ENCODE results near the gene CAPN5. TPM values are rescaled to one million over a fixed set of nuclear protein-coding genes. Genes with fewer than 3 reads are reported as not detected.

Gene CAPN5
- total RNA-seq, 1 donor from 2014 or later, result 7.4 TPM

DNA sequence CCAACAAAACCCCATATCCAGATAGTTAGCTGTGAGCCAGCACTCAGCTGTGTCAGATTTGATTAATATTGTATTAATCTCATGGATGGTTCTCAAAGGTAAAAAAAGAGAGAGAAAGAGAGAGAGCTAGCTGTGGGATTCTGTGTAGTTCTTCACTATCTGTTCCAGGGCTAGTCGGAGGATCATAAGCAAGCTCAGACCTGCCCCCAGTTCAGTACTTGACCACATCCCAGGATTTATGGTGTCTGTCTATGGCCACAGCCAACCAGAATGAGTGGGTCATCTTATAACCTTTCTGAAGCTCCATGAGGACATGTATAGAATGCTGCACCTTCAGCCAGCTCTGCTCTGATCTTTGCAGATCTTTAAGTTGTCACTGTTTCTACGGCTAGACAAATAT lies 46.0 kb upstream of the CAPN5 start:
- H3K27me3 Mint-ChIP-seq (ENCODE audit: insufficient read depth, low read depth), result no peaks in the 10 kb centered on the region
- no peaks in the 10 kb centered on the region for H3K9me3 Mint-ChIP-seq
- no peaks in the 10 kb centered on the region for H3K79me2 ChIP-seq (ENCODE audit: low read depth)
- H3K27ac Mint-ChIP-seq, result no peak overlapping the region
- TF ChIP-seq EZH2 (IDR thresholded peaks at IDR 0.05) (no peak), EZH2phosphoT487 (IDR thresholded peaks at IDR 0.05) (no peak)
- TF ChIP-seq, protein P1, sequence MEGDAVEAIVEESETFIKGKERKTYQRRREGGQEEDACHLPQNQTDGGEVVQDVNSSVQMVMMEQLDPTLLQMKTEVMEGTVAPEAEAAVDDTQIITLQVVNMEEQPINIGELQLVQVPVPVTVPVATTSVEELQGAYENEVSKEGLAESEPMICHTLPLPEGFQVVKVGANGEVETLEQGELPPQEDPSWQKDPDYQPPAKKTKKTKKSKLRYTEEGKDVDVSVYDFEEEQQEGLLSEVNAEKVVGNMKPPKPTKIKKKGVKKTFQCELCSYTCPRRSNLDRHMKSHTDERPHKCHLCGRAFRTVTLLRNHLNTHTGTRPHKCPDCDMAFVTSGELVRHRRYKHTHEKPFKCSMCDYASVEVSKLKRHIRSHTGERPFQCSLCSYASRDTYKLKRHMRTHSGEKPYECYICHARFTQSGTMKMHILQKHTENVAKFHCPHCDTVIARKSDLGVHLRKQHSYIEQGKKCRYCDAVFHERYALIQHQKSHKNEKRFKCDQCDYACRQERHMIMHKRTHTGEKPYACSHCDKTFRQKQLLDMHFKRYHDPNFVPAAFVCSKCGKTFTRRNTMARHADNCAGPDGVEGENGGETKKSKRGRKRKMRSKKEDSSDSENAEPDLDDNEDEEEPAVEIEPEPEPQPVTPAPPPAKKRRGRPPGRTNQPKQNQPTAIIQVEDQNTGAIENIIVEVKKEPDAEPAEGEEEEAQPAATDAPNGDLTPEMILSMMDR (IDR thresholded peaks at IDR 0.05), result no peak
- H2AFZ ChIP-seq (replicated peaks), result no peak overlapping the region
- no peak overlapping the region for H3K27ac ChIP-seq
- no peak overlapping the region for H3K4me2 ChIP-seq
- no peak overlapping the region for H3K4me3 Mint-ChIP-seq
- H3K9me3 ChIP-seq (ENCODE audit: low read depth), result no peaks in the 10 kb centered on the region
- H4K20me1 ChIP-seq (ENCODE audit: low read depth), result no peaks in the 10 kb centered on the region
- H3K4me1 Mint-ChIP-seq, result peaks cover 7% of the 10 kb centered on the region
- no peaks in the 10 kb centered on the region for H3K4me1 ChIP-seq
- H3K9ac ChIP-seq, result no peak overlapping the region
- peaks cover 10% of the 10 kb centered on the region for H3K36me3 Mint-ChIP-seq
- no peaks in the 10 kb centered on the region for H3K36me3 ChIP-seq
- no peak overlapping the region for H3K4me3 ChIP-seq
- H3K27me3 ChIP-seq, result no peaks in the 10 kb centered on the region
- no peaks in the 10 kb centered on the region for H3F3A ChIP-seq (ENCODE audit: low read depth)
- no peak for DNase-seq (ENCODE audit: low spot score)

DNA sequence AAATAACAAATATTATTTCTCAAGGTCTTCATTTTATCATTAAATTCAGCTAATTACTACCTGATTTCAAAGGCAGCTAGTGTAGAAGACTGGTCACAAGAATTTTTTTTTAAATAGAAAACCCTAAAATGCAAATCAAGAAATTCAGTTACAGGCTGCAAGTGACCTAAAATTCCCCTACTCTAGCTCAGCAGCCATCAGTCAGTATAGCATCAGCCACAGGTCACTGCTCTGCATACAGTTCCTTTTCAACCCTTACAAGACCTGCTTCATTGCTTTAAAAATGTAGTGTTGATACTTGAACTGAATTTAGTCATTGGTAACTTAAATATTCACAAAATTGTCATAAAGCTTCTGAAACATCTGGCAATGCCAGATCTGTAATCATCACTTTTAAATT lies 42.0 kb upstream of the CAPN5 start:
- Histone ChIP-seq H2AFZ (replicated peaks) (no peak overlapping the region), H3K36me3 (no peaks in the 10 kb centered on the region), H3F3A (ENCODE audit: low read depth) (no peaks in the 10 kb centered on the region), H3K27ac (no peak overlapping the region), H3K9me3 (ENCODE audit: low read depth) (no peaks in the 10 kb centered on the region), H3K9ac (no peak overlapping the region), H3K79me2 (ENCODE audit: low read depth) (no peaks in the 10 kb centered on the region), H3K4me3 (no peak overlapping the region), H4K20me1 (ENCODE audit: low read depth) (no peaks in the 10 kb centered on the region), H3K4me2 (no peak overlapping the region), H3K27me3 (no peaks in the 10 kb centered on the region), H3K4me1 (peaks cover 4% of the 10 kb centered on the region)
- Mint-ChIP-seq H3K27ac (no peak overlapping the region), H3K4me1 (peaks cover 7% of the 10 kb centered on the region), H3K36me3 (peaks cover 2% of the 10 kb centered on the region), H3K9me3 (no peaks in the 10 kb centered on the region), H3K4me3 (no peak overlapping the region), H3K27me3 (ENCODE audit: insufficient read depth, low read depth) (no peaks in the 10 kb centered on the region)
- TF ChIP-seq, protein P1 (IDR thresholded peaks at IDR 0.05), result no peak
- TF ChIP-seq EZH2phosphoT487 (IDR thresholded peaks at IDR 0.05) (no peak), EZH2 (IDR thresholded peaks at IDR 0.05) (no peak)
- DNase-seq (ENCODE audit: low spot score), result no peak

DNA sequence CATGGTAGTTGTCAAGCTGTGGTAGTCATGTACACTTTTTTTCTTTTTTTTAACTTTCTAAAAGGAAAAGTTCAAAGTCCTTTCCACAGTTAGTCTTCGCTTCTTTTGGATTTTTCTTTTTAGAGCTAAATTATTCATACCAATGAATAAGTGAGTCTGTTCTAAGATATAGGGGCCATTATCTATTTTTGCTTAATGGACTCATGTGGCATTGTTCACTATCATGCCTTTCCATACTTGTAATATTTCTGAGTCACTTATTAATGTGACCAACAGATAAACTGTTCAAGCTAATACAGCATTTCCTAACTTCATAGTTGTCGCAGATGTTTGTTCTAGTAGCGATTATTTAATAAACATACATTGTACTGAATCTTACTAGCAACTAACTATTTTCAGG lies 40.5 kb upstream of the CAPN5 start:
- peaks cover 4% of the 10 kb centered on the region for H3K4me1 ChIP-seq
- H3K36me3 ChIP-seq, result no peaks in the 10 kb centered on the region
- Mint-ChIP-seq H3K27ac (no peak overlapping the region), H3K27me3 (ENCODE audit: insufficient read depth, low read depth) (no peaks in the 10 kb centered on the region), H3K9me3 (no peaks in the 10 kb centered on the region), H3K4me3 (no peak overlapping the region), H3K36me3 (peaks cover 2% of the 10 kb centered on the region), H3K4me1 (no peaks in the 10 kb centered on the region)
- no peaks in the 10 kb centered on the region for H4K20me1 ChIP-seq (ENCODE audit: low read depth)
- H3K27me3 ChIP-seq, result no peaks in the 10 kb centered on the region
- no peak overlapping the region for H3K4me3 ChIP-seq
- H3F3A ChIP-seq (ENCODE audit: low read depth), result no peaks in the 10 kb centered on the region
- no peak overlapping the region for H3K4me2 ChIP-seq
- no peak for DNase-seq (ENCODE audit: low spot score)
- TF ChIP-seq EZH2 (IDR thresholded peaks at IDR 0.05) (no peak), EZH2phosphoT487 (IDR thresholded peaks at IDR 0.05) (no peak)
- TF ChIP-seq, protein P1 (IDR thresholded peaks at IDR 0.05), result no peak
- no peak overlapping the region for H3K9ac ChIP-seq
- H3K9me3 ChIP-seq (ENCODE audit: low read depth), result no peaks in the 10 kb centered on the region
- H2AFZ ChIP-seq (replicated peaks), result no peak overlapping the region
- H3K79me2 ChIP-seq (ENCODE audit: low read depth), result no peaks in the 10 kb centered on the region
- no peak overlapping the region for H3K27ac ChIP-seq

Data from neural progenitor cell (in vitro differentiated cells).